ENCODE data around the gene CHRNA5.

CHRNA5 gene

DNA sequence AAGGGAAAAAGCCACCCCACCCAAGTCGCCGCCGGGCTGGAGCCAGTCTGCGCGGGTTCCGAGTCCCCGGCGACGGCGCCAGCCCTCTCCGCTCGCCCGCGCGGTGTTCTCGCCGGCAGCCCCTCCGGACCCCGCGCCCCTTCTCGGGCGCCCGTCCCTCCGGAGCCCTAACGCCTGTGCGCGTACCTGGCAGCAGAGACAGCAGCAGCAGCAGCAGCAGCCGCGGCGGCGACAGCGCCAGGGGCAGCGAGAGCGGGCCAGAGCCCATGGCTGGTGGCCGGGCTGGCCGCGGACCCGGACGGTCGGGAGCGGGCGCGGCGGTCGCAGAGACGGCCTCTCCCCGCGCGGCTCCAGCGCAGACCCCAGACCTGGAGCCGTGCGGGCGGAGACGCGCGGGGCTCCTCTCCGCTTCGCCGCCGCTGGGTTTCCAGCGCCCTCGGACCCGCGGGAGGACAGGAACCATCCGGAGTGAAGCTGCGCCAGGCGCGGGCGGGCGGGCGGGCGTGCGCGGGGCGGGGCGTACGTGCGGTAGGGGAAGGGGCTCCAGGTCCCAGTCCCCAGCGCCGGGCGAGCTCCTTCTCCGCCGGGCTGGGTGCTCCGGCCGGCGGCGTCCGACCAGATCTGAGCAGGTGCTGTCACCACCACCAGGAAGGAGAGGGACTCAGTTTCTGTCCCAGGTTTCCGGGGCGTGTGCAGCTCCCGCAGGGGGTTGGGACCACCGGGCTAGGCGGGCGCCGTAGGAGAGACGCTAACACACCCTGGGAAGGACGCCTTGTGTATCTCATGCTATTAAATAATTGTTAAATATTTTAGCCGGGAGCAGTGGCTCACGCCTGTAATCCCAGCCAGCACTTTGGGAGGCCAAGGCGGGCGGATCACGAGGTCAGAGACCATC lies 55.5 kb downstream of the CHRNA5 start, which contains the start of gene CHRNA3:
TSS of gene CHRNA3 (minus strand) at position 470 of the 895 bp plus-strand sequence. CDS start at position 268, 202 bp downstream.
- DNase-seq (ENCODE audit: low spot score): peak; percentile 77

DNA sequence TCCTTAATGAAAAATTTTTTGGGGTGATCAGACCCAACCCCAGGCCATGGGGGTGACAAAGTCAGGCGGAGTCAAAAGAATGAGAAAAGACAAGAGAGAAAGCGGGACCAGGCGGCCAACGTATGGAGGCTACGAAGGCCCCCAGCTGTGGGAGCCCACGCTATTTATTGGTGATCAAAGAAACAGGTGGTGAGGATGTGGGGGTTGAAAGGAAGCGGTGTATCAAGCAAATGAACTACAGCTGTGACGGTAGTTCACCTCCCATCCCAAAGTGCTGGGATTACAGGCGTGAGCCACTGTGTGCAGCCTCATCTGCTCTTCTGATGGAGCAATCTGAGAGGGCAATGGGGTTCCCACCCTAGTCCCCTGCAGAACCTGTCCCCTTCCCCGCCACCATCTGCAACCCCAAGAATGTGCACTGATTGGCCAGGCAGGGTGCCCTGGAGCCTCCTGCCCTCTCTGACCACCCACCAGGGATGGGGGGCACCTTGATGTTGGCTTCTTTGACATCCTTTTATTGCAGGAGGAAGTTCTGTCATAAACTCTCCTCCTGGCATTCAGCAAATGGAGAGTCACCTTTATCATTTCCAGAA lies 56.6 kb downstream of the CHRNA5 start:
- no peak for DNase-seq (ENCODE audit: low spot score)

DNA sequence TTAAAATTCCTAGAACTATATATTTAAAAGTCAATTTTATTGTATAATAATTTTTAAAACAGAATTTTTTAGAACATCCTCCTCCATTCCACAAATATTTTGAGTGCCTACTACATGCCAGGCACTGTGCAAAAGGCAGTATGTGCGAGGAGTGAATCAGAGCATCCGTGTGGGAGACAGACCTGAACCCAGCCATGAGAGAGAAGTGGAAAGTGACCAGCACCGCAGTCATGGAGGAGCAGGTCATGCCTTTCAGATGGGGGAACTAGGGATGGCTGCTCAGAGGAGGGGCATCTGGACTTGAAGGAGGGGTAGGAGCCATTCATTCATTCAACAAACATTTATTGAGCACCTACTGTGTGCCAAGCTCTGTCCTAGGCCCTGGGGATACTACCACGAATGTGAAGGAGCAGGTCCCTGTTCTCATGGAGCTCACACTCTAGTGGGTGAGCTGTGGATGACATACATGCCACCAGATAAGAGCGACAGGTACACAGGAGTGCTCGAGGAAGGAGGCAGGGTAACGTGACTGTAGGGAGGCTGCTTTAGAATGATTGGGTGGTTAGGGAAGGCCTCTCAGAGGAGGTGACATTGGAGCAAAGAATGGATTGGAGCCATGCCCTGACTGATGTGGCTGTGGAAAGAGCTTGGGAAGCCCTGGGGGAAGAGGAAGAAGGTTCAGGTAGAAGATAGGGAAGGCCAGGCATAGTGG lies 58.6 kb downstream of the CHRNA5 start:
- DNase-seq (ENCODE audit: low spot score): no peak

DNA sequence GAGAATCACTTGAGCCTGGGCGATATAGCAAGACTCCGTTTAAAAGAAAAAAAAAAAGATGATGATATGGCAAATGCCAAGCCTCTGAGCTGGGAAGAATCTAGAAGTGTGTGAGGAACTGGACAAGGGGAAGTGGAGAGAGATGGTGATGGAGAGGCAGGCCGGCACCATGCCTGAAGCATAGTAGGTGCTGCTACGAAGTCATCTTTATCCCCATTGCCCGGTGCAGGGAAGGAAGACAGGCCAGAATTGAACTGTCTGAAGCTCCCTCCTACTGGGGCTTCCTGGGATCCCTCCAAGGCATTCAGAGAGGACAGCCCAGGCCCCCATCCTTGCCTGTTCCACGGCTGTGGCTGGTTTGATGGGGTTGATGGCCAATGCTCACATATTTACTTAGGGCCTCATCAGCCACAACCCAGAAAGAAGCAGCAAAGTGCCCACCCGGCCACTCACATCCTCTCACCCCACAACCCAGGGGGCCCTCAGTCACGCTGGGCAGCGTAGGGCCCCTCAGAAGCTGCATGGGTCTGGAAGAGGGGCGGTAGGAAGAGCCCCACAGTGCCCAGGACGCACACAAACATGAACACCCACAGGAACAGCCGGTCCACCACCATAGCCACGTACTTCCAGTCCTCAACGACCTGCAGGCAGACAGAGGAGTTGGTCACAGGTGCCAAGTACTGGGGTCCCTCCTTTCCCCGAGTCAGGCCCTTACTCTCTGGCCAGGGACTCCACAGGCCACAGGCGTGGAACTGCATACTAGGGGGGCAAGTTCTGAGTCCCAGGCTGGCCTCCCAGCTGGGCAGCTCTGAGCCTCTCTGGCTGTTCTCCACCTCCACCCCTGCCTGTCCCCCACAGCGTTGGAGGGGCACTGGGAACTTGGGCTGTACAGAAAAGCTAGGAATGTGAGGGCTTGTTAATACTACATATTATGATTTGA lies 59.6 kb downstream of the CHRNA5 start:
- DNase-seq (ENCODE audit: low spot score): no peak

DNA sequence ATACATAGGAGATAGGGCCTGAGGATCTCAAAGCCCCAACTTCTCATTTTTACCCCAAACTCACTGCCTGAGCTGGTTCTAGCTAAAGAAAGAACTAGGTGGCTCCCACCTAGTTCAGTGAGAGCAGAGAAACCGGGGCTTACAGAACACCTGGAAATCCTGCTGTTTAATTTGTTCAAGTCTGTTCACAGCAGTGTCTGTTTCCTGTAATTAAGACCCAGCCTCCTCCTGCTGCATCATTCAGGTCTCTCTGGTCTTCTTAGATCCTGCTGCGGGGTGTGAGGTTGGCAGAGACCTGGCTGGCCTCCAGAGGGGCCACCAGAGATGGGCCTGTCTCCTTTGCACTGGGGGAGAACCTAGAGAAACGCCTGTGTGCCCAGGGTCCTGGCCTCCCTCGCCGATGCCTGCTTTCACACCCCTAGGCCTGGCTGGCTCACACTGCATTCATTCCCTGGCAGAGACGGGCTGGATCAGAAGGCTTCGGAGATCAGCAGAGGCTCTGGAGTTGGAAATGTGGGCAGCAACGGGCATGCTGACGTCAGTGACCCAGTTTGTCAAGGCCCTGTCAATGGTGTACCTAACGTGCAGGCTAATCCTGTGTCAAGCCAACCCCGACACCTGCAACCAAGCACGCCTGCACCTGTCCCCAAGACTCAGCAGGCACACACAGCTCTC lies 60.4 kb downstream of the CHRNA5 start:
- DNase-seq (ENCODE audit: low spot score): no peak

DNA sequence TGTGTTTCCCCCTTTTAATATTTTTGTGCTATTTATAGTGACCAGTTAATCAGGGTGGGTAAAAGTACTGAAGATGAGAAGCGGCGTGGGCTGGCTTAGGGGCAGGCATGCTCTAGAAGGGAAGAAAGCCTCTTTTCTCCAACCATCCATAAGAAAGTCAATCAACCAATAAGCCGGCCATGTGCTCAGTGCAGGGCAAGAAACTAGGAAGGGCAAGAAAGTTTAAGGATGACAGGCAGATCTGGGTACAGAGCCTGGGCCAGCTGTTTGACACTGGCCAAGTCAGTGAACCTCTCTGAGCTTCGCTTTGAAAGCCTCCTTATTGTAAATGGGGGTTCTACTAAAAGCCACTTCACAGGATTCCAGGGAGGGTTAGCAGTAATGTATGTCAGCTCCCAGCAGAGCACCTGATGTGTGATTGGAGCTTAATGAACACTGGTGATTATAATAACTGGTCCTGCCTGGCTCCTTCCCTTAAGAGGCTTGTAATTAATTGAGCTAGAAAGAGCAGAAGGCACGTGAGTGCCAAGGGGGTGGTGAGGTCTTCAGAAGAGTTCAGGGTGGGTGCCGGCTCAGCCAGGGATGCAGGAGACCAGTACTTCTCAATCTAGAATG lies 61.2 kb downstream of the CHRNA5 start:
- DNase-seq (ENCODE audit: low spot score): no peak

DNA sequence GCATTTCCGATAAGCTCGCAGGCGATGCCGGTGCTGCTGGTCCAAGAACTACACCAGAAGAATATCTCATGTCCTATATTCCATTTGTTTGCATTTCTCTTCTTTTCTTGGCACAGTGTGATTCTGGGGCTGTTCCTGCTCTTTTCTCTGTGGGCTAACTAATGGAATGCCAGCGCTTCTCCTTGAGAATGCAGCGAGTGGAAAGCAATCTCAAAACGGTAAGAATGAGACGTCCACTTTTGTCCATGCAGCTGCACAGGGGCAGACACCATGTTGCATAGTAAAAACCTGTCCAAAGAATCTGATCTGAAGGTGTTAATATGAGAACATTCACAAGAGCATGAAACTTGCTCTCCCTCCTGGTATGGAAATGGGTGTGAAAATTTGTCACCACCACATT lies 62.0 kb downstream of the CHRNA5 start:
- DNase-seq (ENCODE audit: low spot score): no peak

DNA sequence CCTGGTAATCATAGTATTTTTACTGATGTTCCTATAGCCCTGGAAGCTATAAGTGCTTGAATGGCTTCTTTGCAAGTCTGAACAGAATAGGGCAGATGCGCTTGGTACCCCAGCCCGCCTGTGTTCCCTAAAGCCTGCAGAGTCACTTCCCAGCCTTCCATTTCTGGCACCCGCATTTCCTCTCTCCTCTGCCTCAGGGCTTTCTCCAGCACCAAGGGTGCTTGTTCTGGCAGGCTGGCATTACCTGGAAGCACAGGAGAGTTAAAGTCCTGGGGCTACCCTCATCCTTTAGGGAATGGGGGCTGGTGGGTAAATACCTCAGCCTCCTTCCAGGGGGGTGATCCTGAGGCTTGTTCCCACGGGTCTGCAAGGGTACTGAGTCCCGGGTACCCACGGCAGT lies 62.9 kb downstream of the CHRNA5 start:
- no peak for DNase-seq (ENCODE audit: low spot score)

DNA sequence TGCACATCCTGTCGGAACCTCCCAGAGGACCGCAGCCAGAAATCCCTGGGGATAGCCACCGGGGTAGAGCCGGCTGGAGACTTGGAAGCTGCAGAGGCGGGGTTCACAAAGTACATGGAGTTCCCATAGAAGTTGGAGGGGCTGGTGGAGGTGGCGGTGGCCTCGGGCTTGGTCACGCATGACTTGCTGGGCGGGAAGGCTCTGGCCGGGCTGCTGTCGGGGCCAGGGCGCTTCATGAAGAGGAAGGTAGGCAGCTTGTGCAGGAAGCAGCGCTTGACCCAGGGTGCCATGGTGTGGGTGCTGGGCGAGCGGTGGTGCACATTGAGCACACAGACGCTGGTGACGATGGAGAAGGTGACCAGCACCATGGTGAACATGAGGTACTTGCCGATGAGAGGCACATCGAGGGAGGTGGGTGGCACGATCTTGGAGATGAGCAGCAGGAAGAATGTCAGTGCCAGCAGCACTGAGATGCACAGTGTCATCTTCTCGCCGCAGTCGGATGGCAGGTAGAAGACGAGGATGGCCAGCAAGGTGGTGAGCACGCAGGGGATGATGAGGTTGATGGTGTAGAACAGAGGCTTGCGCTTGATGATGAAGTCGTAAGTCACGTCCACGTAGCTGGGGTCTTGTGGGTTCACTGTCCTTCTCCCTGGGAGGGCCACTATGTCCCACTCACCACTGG lies 63.9 kb downstream of the CHRNA5 start:
- no peak for DNase-seq (ENCODE audit: low spot score)

DNA sequence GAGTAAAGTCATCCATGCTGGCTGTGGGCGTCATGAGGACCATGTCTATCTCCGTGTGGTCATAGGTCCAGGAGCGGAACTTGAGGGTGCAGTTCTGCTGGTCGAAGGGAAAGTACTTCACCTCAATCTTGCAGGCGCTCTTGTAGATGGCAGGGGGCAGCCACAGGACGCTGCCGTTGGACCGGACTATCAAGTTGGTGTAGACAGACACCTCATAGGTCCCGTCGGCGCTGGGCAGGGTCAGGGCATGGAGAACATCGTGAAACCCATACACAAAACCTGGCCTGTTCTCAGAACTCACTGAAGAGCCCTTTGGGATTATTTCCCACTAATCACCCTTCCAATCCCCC lies 64.4 kb downstream of the CHRNA5 start:
- no peak for DNase-seq (ENCODE audit: low spot score)

DNA sequence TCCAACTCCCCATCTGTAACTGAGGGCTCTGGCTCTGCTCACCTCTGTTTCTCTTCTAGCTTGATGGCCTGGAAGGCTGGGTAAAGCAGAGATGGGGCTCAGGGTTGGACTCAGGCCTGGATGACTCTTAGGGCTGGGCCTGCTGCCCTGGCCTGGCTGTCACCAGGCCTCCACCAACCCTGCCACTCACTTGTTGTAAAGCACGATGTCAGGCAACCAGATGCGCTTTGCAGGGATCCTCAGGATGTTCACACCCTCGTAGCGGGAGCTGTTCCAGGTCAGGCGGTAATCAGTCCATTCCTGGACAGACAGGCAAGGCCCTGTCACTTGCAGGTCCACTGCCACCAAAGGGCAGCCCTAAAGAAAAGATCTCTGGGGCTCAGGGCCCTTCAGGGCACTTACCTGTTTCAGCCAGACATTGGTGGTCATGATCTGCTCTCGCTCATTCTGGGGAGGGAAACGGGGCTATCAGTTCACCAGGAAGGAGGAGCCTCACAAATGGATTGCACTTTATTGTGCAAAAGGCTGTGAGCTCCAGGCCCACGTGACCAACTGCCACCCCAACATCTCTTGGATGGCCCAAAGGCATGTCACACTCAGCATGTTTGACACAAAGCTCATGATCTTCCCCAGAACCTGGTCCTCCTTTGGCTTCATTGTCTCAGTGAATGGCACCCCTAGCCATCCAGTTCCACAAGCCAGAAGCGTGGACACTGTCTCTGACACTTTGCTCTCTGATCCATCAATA lies 65.7 kb downstream of the CHRNA5 start:
- no peak for DNase-seq (ENCODE audit: low spot score)

DNA sequence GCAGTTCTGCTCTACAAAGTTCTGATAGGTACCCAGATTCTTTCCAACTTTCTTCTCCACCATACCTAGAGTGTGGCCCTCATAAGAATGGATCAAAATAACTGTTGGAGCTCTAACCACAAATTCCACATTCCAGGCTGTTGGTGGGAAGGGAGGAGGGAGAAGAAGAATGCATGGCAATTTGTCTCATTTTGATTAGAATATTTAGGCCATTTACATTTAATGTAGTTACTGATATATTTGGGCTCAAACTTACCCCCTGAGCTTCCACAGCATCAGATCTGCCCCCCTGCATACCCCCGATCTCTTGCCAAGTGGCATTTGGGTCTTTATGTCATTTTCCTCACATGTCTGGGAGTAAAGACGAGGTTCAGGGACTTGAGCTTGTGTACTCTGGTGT lies 68.0 kb downstream of the CHRNA5 start:
- no peak for DNase-seq (ENCODE audit: low spot score)

DNA sequence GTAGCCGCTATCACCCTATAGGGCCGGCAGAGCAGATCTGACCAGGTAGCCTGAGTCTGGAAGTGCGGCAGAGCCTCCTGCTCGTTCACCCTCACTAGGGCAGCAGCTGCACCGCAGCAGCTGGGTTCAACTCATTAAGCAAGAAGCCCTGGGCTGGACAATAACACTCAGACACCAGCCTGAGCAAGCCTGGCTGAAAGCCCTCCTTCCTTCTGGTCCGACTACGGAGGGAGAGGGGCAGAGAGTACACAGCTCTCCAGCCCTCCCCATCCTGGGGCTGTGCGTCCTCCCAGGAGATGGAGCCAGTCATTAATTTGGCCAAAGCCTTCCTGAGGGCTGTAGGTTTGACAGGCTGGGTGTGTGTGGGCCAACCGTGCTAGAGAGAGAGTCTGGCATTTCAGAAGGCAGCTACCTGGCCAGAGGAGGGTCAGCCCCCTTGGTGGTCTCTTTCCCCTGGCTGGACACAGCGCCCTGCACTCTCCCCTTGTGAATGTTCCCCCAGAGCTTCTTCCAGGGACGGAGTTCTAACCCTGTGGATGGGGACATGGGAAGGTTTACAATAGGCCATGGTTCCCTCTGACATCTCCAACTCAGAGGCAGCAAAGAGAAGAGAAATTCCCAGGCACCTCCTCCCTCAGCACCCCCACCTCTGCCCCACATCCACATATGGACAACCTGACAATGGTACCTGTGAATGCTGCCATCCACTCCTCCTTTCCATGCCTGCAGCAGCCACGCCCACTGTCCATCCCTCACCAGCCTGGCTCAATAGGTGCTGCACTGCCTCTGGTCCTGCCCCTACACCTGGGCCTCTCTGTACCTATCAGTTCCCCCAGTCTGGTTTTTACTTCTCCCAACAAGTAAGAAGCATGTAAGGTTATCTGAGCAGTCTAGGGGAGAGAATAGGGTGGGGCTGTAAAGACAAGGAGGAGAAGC lies 69.2 kb downstream of the CHRNA5 start:
- no peak for DNase-seq (ENCODE audit: low spot score)

DNA sequence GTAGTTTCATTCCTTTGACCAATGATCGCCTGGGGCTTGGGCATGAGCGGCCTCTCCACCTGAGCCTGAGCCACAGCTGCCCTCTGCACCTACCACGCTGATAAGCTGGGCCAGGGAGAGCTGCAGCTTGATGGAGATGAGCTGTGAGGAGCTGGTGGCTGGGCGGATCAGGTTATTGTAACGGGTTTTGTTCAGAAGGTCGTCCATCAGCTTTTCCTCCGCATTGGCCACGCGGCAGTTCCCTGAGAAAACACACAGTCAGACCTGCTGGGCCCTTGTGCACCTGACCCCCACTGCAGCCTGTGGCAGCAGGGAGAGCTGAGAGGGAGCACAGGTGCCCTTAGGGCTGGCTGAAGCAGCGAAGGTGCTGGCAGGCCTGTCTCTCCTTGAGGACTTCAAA lies 70.0 kb downstream of the CHRNA5 start:
- DNase-seq (ENCODE audit: low spot score): no peak

DNA sequence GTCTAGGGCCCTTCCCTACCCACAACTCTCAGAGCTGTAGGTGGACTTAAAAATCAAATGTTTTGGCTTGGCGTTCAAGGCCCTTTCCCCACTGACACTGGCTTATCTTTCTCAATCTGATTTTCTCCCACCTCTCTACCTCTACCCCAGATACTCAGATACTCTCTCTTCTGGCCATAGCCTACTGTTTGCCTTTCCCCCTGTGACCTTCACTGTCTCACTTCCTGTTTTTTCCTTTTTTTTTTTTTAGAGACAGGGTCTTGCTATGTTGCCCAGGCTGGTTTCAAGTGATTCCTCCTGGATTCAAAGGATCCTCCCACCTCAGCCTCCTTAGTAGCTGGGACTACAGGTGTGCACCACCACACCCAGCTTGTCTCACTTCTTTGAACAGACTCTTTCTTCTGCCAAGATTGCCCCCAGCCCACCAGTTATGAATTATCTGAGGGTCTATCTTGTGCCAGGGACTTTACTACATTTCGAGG lies 71.1 kb downstream of the CHRNA5 start:
- no peak for DNase-seq (ENCODE audit: low spot score)

DNA sequence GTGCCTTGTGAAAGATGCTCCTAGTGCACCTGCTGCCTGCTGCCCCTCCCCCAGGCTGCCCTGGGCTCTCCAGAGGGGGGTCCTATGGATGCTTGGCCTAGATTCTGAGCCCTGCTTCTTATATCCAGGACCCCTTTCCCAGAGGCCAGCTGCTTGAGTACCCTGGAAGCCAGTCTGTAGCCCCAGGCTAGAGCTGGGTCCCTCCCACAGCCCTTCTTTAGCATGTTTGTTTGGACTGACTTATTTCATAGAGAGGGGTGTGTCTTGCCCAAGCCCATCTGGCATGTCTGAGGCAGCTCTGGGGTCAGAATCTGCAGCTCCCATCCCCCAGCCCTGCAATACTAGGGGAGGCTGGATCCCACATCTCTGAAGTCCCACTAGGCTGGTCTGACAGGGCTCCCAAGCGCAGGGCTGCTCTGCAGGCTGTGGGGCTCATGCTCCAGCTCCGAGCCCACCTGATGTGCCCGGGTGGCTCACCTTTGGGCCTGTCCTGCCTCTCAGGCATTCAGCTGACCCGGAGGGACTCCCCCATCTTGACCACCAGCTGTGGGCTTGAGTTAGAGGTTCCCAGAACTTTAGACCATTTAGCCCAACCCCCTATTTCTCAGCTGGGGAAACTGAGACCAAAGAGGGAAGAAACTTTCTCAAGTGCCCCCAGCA lies 72.6 kb downstream of the CHRNA5 start:
- no peak for DNase-seq (ENCODE audit: low spot score)

DNA sequence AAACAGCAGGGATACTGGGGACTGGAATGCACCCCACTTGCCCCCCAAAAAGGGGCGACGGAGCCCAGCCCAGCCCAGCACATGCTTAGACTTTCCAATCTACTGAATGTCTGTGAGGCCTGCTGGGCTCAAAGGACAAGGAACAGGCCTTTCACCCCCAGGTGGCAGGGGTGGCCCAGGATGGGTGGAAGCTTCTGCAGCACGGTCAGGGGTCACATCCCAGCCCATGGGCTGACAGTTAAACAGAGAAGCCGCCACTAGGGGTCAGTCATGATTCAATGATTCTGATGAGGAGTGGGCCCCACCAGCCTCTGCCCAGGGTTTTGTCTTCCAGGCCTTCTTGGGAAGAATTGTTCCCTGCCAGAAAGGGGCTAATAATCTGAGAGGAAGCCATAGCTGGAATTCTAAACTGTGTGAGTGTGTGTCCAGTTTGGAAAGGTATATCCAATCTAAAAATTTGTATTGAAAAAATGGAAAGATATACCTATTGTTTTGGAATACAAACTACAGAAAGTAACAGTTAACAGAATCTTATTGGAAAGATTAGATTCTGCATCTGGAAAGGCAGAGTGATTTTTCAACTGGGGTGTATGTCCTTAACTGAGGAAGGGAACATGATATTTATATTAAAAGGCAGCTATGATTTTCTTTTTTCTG lies 73.5 kb downstream of the CHRNA5 start:
- peak; percentile 86 for DNase-seq (ENCODE audit: low spot score)
